Measurements from ENCODE around the gene DEFB127.
"Not testable (repeated sequence)": the region's sequence is repeated elsewhere in the genome, so short reads cannot be mapped to it uniquely, and the experiment has no call there.

DEFB127 gene

DNA sequence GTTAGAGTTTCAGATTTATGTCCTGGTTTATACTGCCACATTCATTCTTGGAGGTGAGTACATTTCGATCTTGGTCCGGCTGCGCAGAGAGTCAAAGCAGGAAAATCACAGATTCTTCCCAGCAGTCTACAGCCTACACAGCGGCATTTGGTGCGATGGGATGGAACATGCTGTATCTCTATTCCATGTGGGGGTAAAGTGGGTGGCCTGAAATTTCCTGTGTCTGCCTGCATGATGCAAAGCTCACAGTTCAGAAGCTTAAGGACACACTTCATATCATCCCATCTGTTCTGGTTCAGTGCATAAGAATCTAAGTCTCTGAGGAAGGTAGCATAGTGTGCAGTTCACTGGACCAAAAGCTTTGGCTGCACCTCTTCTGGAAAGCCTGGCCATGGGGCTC is at the start of gene DEFB127:
Gene DEFB127 (plus strand): TSS at position 301 of the 400 bp plus-strand sequence. CDS start 91 bp downstream, at position 392.
- DNase-seq (ENCODE audit: low read depth in 2 of 2): no peak

- DNase-seq (ENCODE audit: low read depth in 2 of 2): no peak
These were observed 44.9 kb upstream of the DEFB127 start for GRCh38 chr20:112396-112795.

DNA sequence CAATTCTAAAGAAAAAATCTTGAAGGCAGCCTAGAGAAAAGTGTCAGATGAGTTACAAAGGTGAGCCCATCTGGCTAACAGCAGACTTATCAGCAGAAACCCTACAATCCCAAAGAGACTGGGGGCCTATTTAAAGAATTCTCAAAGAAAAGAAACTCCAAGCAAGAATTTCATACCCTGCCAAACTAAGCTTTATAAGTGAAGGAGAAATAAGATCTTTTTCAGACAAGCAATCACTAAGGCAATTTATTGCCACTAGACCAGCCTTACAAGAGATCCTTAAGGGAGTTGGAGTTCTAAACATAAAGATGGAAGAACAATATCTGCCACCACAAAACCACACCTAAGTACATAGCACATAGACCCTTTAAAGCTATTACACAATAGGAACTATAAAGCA is 39.7 kb upstream of the DEFB127 start:
- no peak for DNase-seq (ENCODE audit: low read depth in 2 of 2)

DNA sequence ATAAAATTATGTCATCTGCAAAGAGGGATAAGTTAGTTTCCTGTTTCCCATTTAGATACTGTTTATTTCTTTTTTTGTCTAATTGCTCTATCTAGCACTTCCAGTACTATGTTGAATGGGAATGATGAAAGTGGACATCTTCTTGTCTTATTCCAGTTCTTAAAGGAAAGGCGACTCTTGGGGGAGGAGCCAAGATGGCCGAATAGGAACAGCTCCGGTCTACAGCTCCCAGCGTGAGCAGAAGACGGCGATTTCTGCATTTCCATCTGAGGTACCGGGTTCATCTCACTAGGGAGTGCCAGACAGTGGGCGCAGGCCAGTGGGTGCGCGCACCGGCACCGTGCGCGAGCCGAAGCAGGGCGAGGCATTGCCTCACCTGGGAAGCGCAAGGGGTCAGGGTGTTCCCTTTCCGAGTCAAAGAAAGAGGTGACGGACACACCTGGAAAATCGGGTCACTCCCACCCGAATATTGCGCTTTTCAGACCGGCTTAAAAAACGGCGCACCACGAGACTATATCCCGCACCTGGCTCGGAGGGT is 27.4 kb upstream of the DEFB127 start:
- not testable (repeated sequence) for DNase-seq (ENCODE audit: low read depth in 2 of 2)

GRCh38 chr20:137668-138490 is 19.4 kb upstream of the DEFB127 start:
- no peak for DNase-seq (ENCODE audit: low read depth in 2 of 2)

GRCh38 chr20:142290-142689 is 15.0 kb upstream of the DEFB127 start, which contains the start of gene DEFB126:
TSS of gene DEFB126 (plus strand) at chr20:142590. CDS start at chr20:142629, 39 bp downstream.
- no peak for DNase-seq (ENCODE audit: low read depth in 2 of 2)

GRCh38 chr20:145877-146276 is 11.4 kb upstream of the DEFB127 start:
- no peak for DNase-seq (ENCODE audit: low read depth in 2 of 2)

DNA sequence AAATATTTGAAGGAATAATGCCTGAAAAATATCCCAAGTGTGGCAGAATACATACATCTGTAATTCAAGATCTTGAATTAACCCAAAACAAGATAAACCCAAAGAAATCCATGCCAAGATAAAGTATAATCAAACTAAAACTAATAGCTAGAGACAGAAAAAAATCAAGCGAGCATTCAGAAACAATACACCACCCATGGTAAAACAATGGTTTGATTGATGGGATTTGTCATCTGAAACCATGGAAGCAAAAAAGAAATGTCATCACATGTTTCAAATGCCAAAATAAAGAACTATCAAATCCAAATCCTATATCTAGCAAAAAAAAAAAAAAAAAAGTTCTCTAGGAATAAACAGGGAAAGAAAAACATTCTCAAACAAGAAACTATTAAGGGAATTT is 5.1 kb upstream of the DEFB127 start:
- DNase-seq (ENCODE audit: low read depth in 2 of 2): no peak

DNA sequence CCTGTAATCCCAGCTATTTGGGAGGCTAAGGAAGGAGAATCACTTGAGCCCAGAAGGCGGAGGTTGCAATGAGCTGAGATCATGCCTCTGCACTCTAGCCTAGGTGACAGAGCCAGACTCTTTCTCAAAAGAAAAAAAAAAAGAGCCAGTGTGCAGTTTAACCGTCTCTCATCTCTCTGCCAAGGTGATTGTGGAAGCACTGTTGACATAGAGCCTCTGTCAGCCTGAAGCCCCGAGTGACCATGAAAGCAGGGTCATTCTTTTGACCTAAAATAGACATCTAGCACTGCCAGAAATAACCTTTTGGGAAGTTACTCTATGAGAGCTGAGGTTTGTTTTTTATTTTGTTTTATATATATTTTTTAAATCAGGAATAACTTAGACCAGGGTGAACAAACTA is 7.4 kb downstream of the DEFB127 start:
- DNase-seq (ENCODE audit: low read depth in 2 of 2): no peak

DNA sequence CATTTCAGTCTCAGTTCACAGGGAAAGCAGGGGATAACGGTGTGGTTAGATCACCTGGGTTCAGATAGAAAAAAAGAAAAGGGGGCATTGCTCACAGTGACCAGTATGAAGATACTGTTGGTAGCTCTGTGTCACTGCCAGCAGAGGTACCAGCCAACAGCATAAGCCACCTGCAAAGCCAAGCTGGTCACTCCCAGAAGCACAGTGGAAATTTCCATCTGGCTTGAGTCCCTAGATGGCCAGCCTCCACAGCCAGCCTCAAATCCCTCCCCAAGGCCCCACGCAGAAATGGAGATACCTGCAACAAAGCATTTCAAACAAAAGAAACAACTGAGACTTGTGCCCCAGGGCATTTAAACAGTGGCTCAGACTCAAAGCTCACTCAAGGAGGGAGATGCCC is 11.6 kb downstream of the DEFB127 start:
- DNase-seq (ENCODE audit: low read depth in 2 of 2): no peak

- DNase-seq (ENCODE audit: low read depth in 2 of 2): no peak
These were observed 27.0 kb downstream of the DEFB127 start for GRCh38 chr20:184288-184687.

DNA sequence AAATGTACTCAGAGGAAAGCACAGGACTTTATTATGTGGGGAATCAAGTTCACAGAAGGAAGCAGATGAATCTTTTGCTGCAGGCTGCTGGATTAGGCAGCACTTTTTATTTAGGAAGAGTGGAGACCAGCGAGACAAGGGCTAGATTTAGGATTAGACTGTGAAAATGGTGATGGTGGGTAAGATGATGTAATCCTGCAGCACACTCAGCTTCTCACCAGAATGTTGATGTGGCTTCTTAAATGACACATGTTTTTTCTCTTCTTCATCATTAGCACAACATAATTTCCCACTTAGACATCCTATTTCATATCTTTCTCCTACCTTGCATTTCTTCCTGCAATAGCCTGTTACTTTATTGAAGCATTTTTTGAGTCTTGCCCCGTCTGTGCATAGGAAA is 30.5 kb downstream of the DEFB127 start:
- no peak for DNase-seq (ENCODE audit: low read depth in 2 of 2)

- DNase-seq (ENCODE audit: low read depth in 2 of 2): no peak
These were observed 32.4 kb downstream of the DEFB127 start, which contains the start of gene DEFB128 for GRCh38 chr20:189611-190010. TSS of gene DEFB128 (minus strand) at chr20:189711. CDS start at chr20:189623, 88 bp downstream.

DNA sequence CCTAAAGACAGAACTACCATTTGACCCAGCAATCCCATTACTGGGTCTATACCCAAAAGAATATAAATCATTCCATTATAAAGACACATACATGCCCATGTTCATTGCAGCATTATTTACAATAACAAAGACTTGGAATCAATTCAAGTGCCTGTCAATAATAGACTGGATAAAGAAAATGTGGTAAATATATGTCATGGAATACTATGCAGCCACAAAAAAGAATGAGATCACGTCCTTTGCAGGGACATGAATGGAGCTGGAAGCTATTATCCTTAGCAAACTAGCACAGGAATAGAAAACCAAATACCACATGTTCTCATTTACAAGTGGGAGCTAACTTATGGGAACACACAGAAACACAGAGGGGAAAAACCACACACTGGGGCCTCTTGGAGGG is 41.0 kb downstream of the DEFB127 start:
- DNase-seq (ENCODE audit: low read depth in 2 of 2): no peak

DNA sequence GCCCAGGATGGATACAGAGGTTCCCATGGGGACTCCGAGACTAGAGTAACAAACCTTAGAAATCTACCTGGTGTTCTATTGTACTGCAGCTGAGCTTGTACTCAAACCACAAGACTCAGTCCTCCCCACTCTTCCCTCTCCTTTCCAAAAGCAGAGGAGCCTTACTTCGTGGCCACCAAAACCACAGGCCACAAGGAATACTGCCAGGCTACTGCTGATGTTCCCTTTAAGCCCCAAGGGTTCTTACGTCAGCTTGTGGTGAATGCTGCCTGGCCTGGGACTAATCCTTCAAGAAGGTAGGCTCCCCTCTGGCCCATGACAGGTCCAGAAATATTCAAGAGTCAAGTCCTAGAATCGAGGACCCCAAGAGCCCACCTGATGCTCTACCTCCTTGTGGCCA is 42.7 kb downstream of the DEFB127 start:
- DNase-seq (ENCODE audit: low read depth in 2 of 2): no peak

DNA sequence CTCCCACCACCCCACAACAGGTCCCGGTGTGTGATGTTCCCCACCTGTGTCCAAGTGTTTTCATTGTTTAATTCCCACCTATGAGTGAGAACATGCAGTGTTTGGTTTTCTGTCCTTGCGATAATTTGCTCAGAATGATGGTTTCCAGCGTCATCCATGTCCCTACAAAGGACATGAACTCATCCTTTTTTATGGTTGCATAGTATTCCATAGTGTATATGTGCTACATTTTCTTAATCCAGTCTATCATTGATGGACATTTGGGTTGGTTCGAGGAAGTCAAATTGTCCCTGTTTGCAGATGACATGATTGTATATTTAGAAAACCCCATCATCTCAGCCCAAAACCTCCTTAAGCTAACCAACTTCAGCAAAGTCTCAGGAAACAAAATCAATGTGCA is 46.4 kb downstream of the DEFB127 start:
- DNase-seq (ENCODE audit: low read depth in 2 of 2): not testable (repeated sequence)

All from stimulated activated CD8-positive, alpha-beta memory T cell treated with anti-CD3 and anti-CD28 coated beads, Interleukin-2, amount 100 ng/mL, for 48 hours (primary cell).